Large intestine (tissue), 3 donors: Measurements from ENCODE around the gene BCAS3. TPM values are rescaled to one million over a fixed set of nuclear protein-coding genes. Genes with fewer than 3 reads are reported as not detected.

Source experiments
- DNase-seq, 2 donors: peaks; one replicate each; pipeline versions ENCODE4 v3.0.0 to v3.0.0-alpha.2; 2013
- H3K27ac ChIP-seq: one replicate; pipeline ENCODE4 v1.5.1; 2013; ENCODE audit warnings: low read length
- H3K27me3 ChIP-seq: 2 replicates; pipeline ENCODE4 v1.6.1; 2013; ENCODE audit warnings: low read length; ENCODE audit not compliant: control insufficient read depth, insufficient read depth
- H3K36me3 ChIP-seq: 2 replicates; pipeline ENCODE4 v1.6.1; 2013; ENCODE audit warnings: low read length; ENCODE audit not compliant: control insufficient read depth, insufficient read depth
- H3K4me1 ChIP-seq: one replicate; pipeline ENCODE4 v1.6.1; 2013; ENCODE audit warnings: low read length; ENCODE audit not compliant: control insufficient read depth, insufficient read depth
- H3K4me3 ChIP-seq: one replicate; pipeline ENCODE4 v1.5.1; 2013; ENCODE audit warnings: low read length
- H3K9me3 ChIP-seq: one replicate; pipeline ENCODE4 v1.6.1; 2013; ENCODE audit warnings: mild to moderate bottlenecking, low read depth, low read length, moderate library complexity; ENCODE audit not compliant: control insufficient read depth
- WGBS: methylation state at CpG from one replicate; pipeline ENCODE4 v1.1.5; 2013; ENCODE audit warnings: low lambda C conversion rate; ENCODE audit not compliant: insufficient coverage; 5-methylcytosine and 5-hydroxymethylcytosine counted together
- polyA plus RNA-seq: library from polyadenylated mRNA; unstranded; fragments of 120-200 nt; gene quantifications from one replicate; pipeline ENCODE4 v1.2.1, GENCODE V29; 2013

BCAS3 gene
- polyA plus RNA-seq, 1 donor, result 9.7 TPM

- WGBS, result no CpG with 5 or more reads among the region's 90 CpGs
- DNase-seq, result no peak
- H3K36me3 ChIP-seq, result peaks cover 4% of the 10 kb centered on the region
- peak overlapping the region; percentile 51 for H3K4me3 ChIP-seq
- no peak overlapping the region for H3K27ac ChIP-seq
- peaks cover 92% of the 10 kb centered on the region for H3K27me3 ChIP-seq
- peaks cover 15% of the 10 kb centered on the region for H3K4me1 ChIP-seq
- H3K9me3 ChIP-seq, result peaks cover 23% of the 10 kb centered on the region
Observed at GRCh38 chr17:61400066-61400716, 722.5 kb downstream of the BCAS3 start.

GRCh38 chr17:61400717-61401388 is 723.2 kb downstream of the BCAS3 start:
- peaks cover 15% of the 10 kb centered on the region for H3K4me1 ChIP-seq
- peaks cover 5% of the 10 kb centered on the region for H3K36me3 ChIP-seq
- no peak overlapping the region for H3K27ac ChIP-seq
- H3K27me3 ChIP-seq, result peaks cover 92% of the 10 kb centered on the region
- H3K4me3 ChIP-seq, result peak overlapping the region; percentile 51
- no peak for DNase-seq
- no CpG with 5 or more reads among the region's 45 CpGs for WGBS
- H3K9me3 ChIP-seq, result peaks cover 25% of the 10 kb centered on the region

GRCh38 chr17:61401389-61402072 is 723.9 kb downstream of the BCAS3 start:
- Histone ChIP-seq H3K36me3 (peaks cover 5% of the 10 kb centered on the region), H3K27me3 (peaks cover 92% of the 10 kb centered on the region), H3K4me3 (peak overlapping the region; percentile 51), H3K27ac (no peak overlapping the region), H3K4me1 (peaks cover 15% of the 10 kb centered on the region), H3K9me3 (peaks cover 24% of the 10 kb centered on the region)
- no peak for DNase-seq
- no CpG with 5 or more reads among the region's 25 CpGs for WGBS

- DNase-seq, result no peak
- WGBS, result no CpG with 5 or more reads among the region's 11 CpGs
- peaks cover 15% of the 10 kb centered on the region for H3K4me1 ChIP-seq
- H3K27me3 ChIP-seq, result peaks cover 92% of the 10 kb centered on the region
- H3K4me3 ChIP-seq, result peak overlapping the region; percentile 51
- H3K36me3 ChIP-seq, result peaks cover 5% of the 10 kb centered on the region
- H3K9me3 ChIP-seq, result peaks cover 24% of the 10 kb centered on the region
- no peak overlapping the region for H3K27ac ChIP-seq
Observed at GRCh38 chr17:61402073-61402541, 724.5 kb downstream of the BCAS3 start.

- Histone ChIP-seq H3K4me1 (peaks cover 8% of the 10 kb centered on the region), H3K27ac (no peak overlapping the region)
- no CpG with 5 or more reads among the region's 55 CpGs for WGBS
Observed at GRCh38 chr17:61402978-61403800, 725.5 kb downstream of the BCAS3 start.

GRCh38 chr17:61403801-61404662 is 726.4 kb downstream of the BCAS3 start:
- no CpG with 5 or more reads among the region's 66 CpGs for WGBS
- H3K27me3 ChIP-seq, result peaks cover 93% of the 10 kb centered on the region
- peak overlapping the region; percentile 25 for H3K4me3 ChIP-seq
- H3K9me3 ChIP-seq, result peaks cover 31% of the 10 kb centered on the region
- peaks cover 7% of the 10 kb centered on the region for H3K36me3 ChIP-seq
- H3K27ac ChIP-seq, result no peak overlapping the region
- no peak for DNase-seq
- peaks cover 14% of the 10 kb centered on the region for H3K4me1 ChIP-seq

More at GRCh38 chr17:61402978-61403800, 725.5 kb downstream of the BCAS3 start:
- peaks cover 5% of the 10 kb centered on the region for H3K36me3 ChIP-seq
- H3K4me3 ChIP-seq, result peak overlapping the region; percentile 25
- peaks cover 28% of the 10 kb centered on the region for H3K9me3 ChIP-seq
- peak in 1 of 2 donors; percentile 62 for DNase-seq
- H3K27me3 ChIP-seq, result peaks cover 93% of the 10 kb centered on the region

- peaks cover 31% of the 10 kb centered on the region for H3K9me3 ChIP-seq
- peak overlapping the region; percentile 25 for H3K4me3 ChIP-seq
- H3K36me3 ChIP-seq, result peaks cover 7% of the 10 kb centered on the region
- no peak for DNase-seq
- peaks cover 91% of the 10 kb centered on the region for H3K27me3 ChIP-seq
- peaks cover 14% of the 10 kb centered on the region for H3K4me1 ChIP-seq
- no peak overlapping the region for H3K27ac ChIP-seq
- no CpG with 5 or more reads among the region's 27 CpGs for WGBS
Observed at GRCh38 chr17:61404663-61404912, 726.9 kb downstream of the BCAS3 start.

- Histone ChIP-seq H3K27me3 (peaks cover 94% of the 10 kb centered on the region), H3K4me3 (no peak overlapping the region), H3K27ac (no peak overlapping the region), H3K9me3 (peaks cover 31% of the 10 kb centered on the region), H3K4me1 (peaks cover 17% of the 10 kb centered on the region), H3K36me3 (peaks cover 7% of the 10 kb centered on the region)
- DNase-seq, result no peak
- no CpG with 5 or more reads among the region's 71 CpGs for WGBS
Observed at GRCh38 chr17:61404913-61405685, 727.4 kb downstream of the BCAS3 start.
